AG04450 (cell line): ENCODE measurements around the gene SMO. TPM values are rescaled to one million over a fixed set of nuclear protein-coding genes. Genes with fewer than 3 reads are reported as not detected.
"Not testable (repeated sequence)": the region's sequence is repeated elsewhere in the genome, so short reads cannot be mapped to it uniquely, and the experiment has no call there.

Experiments
- CTCF ChIA-PET: fragments of 300-600, 350-600 bp; formaldehyde crosslinking; extraction: SDS; loops from one replicate; lab custom pipeline; 2022; ENCODE audit warnings: antibody characterized with exemption, inconsistent platforms; lab: Charles Lee
- POLR2A ChIA-PET: fragments of 350-600 bp; formaldehyde crosslinking; extraction: SDS; loops from one replicate; lab custom pipeline; 2021; ENCODE audit warnings: antibody characterized with exemption, inconsistent platforms; lab: Yijun Ruan, JAX
- DNase-seq: peaks from one replicate; pipeline ENCODE4 v3.0.0-alpha.2; 2011; ENCODE audit warnings: low read depth, low spot score
- H3K27ac ChIP-seq: one replicate; pipeline ENCODE4 v1.5.1; 2012; ENCODE audit warnings: low read depth, low read length, control low read depth
- H3K27me3 ChIP-seq: one replicate; pipeline ENCODE4 v1.6.0; 2012; ENCODE audit warnings: low read length; ENCODE audit not compliant: control insufficient read depth, insufficient read depth
- H3K4me3 ChIP-seq: 2 replicates; pipeline ENCODE4 v1.5.1; 2011; ENCODE audit warnings: mild to moderate bottlenecking, low read depth, low read length, control low read depth
- H3K9me3 ChIP-seq: 2 replicates; pipeline ENCODE4 v1.5.1; 2012; ENCODE audit warnings: low read length; ENCODE audit not compliant: control insufficient read depth, insufficient read depth
- polyA plus RNA-seq: library from polyadenylated mRNA; depleted of rRNA; stranded (reverse); fragments of >200 nt; gene quantifications from 2 replicates; pipeline ENCODE4 v1.2.3, GENCODE V29; 2011
- TF ChIP-seq, protein P1 (sequence below): IDR thresholded peaks from 2 replicates; pipeline ENCODE4 v1.5.1; 2011; ENCODE audit warnings: low read depth, low read length, control low read depth, inconsistent platforms

Gene SMO
- polyA plus RNA-seq, 1 experiment: 20.8 TPM

DNA sequence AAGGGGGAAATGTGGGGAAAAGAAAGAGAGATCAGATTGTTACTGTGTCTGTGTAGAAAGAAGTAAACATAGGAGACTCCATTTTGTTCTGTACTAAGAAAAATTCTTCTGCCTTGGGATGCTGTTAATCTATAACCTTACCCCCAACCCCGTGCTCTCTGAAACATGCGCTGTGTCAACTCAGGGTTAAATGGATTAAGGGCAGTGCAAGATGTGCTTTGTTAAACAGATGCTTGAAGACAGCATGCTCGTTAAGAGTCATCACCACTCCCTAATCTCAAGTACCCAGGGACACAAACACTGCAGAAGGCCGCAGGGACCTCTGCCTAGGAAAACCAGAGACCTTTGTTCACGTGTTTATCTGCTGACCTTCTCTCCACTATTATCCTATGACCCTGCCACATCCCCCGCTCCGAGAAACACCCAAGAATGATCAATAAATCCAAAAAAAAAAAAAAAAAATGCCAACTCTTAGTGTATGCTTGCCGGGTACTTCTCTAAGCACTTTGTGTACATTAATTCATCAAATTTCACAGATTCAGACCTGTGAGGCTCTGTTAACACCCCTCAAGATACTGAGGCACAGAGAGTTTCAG is 28.5 kb downstream of the SMO start:
- DNase-seq, POLR2A ChIA-PET, H3K27me3 ChIP-seq, H3K4me3 ChIP-seq, H3K27ac ChIP-seq: not testable (repeated sequence)
- CTCF ChIA-PET: interaction anchor here (0.6 to 5.8 kb wide), 12 partner anchors 19 to 431 kb away, joined by 3 to 126 read pairs (median 12); no protein-coding TSS in a partner anchor
- H3K9me3 ChIP-seq: peaks cover 11% of the 10 kb centered on the region; the same call in 1 of the 2 replicates

- ChIA-PET CTCF (interaction anchor here (0.6 to 5.8 kb wide), 61 partner anchors 9 to 994 kb away, joined by 3 to 126 read pairs (median 5); partner anchors contain the start of gene STRIP2), POLR2A (interaction anchor here (0.6 kb wide), 1 partner anchor 141 kb away, joined by 3 read pairs; no protein-coding TSS in a partner anchor)
- H3K27me3 ChIP-seq: no peaks in the 10 kb centered on the region
- H3K9me3 ChIP-seq: peaks cover 11% of the 10 kb centered on the region; the same call in 1 of the 2 replicates
- TF ChIP-seq, protein P1, sequence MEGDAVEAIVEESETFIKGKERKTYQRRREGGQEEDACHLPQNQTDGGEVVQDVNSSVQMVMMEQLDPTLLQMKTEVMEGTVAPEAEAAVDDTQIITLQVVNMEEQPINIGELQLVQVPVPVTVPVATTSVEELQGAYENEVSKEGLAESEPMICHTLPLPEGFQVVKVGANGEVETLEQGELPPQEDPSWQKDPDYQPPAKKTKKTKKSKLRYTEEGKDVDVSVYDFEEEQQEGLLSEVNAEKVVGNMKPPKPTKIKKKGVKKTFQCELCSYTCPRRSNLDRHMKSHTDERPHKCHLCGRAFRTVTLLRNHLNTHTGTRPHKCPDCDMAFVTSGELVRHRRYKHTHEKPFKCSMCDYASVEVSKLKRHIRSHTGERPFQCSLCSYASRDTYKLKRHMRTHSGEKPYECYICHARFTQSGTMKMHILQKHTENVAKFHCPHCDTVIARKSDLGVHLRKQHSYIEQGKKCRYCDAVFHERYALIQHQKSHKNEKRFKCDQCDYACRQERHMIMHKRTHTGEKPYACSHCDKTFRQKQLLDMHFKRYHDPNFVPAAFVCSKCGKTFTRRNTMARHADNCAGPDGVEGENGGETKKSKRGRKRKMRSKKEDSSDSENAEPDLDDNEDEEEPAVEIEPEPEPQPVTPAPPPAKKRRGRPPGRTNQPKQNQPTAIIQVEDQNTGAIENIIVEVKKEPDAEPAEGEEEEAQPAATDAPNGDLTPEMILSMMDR: peak; percentile 90
- peak; percentile 58 for DNase-seq
- H3K27ac ChIP-seq: no peak overlapping the region
- no peak overlapping the region for H3K4me3 ChIP-seq
Measured at GRCh38 chr7:129218514-129219062, 30.2 kb downstream of the SMO start.

GRCh38 chr7:129219166-129219565 is 30.7 kb downstream of the SMO start:
- not testable (repeated sequence) for H3K27me3 ChIP-seq, DNase-seq, H3K4me3 ChIP-seq, H3K27ac ChIP-seq
- H3K9me3 ChIP-seq: peaks cover 11% of the 10 kb centered on the region; the same call in 1 of the 2 replicates
- CTCF ChIA-PET: interaction anchor here (0.6 to 5.8 kb wide), 52 partner anchors 10 to 994 kb away, joined by 3 to 126 read pairs (median 5); partner anchors contain the start of gene STRIP2
- POLR2A ChIA-PET: interaction anchor here (0.6 kb wide), 1 partner anchor 141 kb away, joined by 3 read pairs; no protein-coding TSS in a partner anchor

DNA sequence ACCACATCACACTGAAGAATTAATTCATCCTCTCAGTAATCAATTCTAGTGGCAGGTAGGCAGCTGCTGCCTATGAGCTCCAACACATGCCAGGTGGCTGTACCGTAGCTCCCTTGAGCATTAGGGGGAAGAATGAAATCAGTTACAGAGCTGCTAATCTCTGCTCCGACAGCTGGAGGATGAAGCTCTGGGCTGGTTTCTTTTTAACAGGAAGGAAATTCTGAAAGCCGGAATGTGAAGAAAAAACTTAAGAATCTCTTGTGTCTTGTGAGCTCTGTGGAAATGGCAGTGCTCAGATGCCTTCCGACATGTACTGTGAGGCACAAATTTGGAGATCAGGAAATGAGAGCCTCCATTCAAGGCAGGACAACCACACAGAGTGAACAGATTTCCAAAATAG is 33.6 kb downstream of the SMO start:
- Histone ChIP-seq H3K9me3 (no peaks in the 10 kb centered on the region), H3K27ac (no peak overlapping the region), H3K4me3 (no peak overlapping the region), H3K27me3 (no peaks in the 10 kb centered on the region)
- DNase-seq: no peak
- ChIA-PET POLR2A (no interaction called here), CTCF (interaction anchor here (1.0 to 5.8 kb wide), 6 partner anchors 11 to 249 kb away, joined by 3 to 121 read pairs (median 6); no protein-coding TSS in a partner anchor)
- TF ChIP-seq, protein P1: no peak

DNA sequence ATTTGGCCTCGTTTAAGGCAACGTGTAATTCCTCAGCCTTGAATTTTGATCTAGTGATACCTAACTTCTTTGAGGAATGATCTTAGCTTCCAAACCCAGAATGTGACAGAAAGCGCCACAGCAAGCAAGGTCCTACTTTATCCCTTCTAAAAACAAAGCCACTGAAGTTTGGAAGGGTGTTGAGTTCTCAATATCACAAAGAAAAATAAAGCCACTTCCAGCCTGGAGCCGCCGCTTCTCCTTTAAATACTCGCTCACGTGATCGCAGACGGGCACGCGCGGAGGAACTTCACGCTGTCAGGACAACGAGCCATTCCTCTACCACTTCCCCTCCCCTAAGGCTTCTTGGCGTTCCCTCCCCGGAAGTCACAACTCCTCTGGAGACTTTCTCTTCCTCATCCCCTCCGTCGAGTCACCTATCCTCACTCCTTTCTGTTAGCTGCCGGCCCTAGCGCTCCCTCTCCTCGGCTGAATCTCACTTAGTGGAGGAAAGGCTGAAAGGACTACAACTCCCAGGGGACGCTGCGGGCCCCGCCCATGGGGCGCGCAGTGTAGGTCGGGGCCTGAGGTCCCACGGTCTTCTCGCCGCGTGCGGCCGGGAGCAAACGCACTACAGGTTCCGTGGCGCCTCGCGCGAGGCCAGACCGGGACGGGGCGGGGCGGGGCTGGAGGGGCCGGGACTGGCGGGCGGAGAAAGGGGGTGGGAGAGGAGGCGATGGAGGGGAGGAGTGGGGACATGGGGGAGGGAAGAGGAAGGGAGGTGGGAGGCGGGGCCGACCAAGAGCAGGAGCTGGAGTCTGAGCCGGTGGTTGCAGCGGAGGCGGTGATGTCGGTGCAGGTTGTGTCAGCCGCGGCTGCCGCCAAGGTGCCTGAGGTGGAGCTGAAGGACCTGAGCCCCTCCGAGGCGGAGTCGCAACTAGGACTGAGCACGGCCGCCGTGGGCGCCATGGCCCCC is 36.1 kb downstream of the SMO start, which contains the start of gene AHCYL2:
Gene AHCYL2 (plus strand): TSS at position 780 of the 955 bp plus-strand sequence.
- TF ChIP-seq, protein P1: no peak
- Histone ChIP-seq H3K27me3 (no peaks in the 10 kb centered on the region), H3K4me3 (peak within 1 kb of the TSS; percentile 77), H3K27ac (peak within 1 kb of the TSS; percentile 98), H3K9me3 (no peaks in the 10 kb centered on the region)
- CTCF ChIA-PET: interaction anchor here (0.6 to 2.0 kb wide), 5 partner anchors 14 to 143 kb away, joined by 3 to 8 read pairs (median 3); no protein-coding TSS in a partner anchor
- POLR2A ChIA-PET: interaction anchor here (0.5 to 1.4 kb wide), 5 partner anchors 10 to 727 kb away, joined by 3 to 6 read pairs (median 4); partner anchors contain the start of gene TNPO3
- DNase-seq: peak; percentile 89
